NCI-H2081 treated with DMSO at 0.1 percent for 48 hours (cell line): ENCODE results near the gene RNF152.

Experiments
- DNase-seq: peaks from one replicate; lab custom pipeline; 2025; lab: John Stamatoyannopoulos, UW

RNF152 gene

DNA sequence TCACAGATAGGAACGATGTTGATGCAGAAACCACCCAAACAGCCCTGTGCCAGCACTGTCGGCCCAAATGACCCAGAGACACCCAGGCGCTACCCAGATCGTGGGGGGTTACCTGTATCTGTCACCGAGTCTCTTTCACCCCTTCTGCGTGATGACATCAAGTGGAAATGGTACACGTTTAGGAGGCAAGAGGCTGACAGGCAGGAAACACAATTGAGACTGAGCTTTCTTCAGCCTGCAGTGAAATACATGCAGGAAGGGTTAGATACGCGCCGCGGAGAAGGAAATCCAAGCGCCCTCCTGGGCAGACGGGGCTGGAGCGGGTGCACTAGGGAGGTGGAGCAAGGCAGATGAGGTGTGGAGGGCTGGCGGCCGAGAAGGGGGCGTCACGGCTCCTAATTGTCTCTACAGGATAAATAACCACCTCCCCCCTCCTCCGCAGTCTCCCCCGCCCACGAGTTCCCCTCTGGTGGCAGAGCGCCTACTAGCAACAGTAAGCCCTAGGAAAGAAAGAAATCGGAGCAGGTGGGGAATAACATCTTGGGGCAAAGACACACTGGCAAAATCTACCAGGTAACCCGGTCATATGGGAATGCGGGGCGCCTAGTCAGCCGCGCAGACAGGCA, at the start of gene RNF152:
Gene RNF152 (minus strand): TSS at position 325 of the 626 bp plus-strand sequence. CDS start 76,544 bp downstream, outside the sequence.
- DNase-seq: no peak

GRCh38 chr18:61941948-61942471, 49.2 kb upstream of the RNF152 start:
- DNase-seq: no peak

DNA sequence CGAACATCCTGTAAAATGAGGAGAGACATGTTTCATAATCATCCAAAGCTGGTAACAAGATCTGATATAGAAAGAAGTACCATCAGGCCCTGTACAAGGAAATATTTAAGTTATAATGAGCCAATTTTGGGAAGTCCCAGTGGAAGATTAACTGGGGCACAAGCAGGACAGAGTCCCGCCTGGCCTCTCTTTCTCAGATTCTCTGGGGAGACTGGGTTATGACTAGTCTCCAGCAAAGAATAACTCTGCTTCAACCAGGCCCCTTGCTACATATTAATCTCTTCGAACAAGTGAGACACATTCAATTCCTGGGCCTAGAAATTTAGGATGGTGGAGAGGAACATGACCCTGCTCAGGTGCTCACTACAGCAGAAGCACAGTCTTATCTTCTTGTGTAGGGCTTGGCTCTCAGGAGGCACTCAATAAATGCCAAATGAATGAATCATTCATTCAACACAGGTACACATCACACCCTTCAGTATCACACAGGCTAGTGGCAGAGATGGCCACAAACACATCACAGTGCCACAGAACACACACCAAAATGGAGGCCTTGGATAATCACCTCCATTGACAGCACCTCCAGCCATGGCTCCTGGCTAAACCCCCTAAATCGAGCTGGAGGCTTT, 46.4 kb upstream of the RNF152 start:
- DNase-seq: no peak

DNA sequence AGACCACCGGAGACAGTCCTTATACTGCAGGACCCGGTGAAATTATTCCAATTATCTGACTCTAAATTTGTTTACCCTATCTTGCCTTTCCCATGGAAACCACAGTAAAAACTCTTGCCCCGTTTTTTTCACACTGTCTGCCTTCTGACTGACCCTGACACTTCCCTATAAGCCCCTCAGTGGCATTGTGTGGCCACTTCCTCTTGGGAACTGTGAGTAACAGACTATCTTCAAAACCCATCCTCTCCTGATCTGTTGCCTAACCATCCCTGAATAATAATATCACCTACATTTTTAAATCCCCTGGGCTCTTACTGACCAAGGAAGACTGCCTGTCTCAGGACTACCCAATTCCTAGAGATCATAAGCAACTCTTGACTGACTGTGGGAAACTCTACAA, 42.6 kb upstream of the RNF152 start:
- no peak for DNase-seq

- no peak for DNase-seq
These were observed 39.0 kb upstream of the RNF152 start for GRCh38 chr18:61931654-61932379.

- DNase-seq: peak; percentile 61
These were observed 37.3 kb upstream of the RNF152 start for GRCh38 chr18:61929881-61930640.

DNA sequence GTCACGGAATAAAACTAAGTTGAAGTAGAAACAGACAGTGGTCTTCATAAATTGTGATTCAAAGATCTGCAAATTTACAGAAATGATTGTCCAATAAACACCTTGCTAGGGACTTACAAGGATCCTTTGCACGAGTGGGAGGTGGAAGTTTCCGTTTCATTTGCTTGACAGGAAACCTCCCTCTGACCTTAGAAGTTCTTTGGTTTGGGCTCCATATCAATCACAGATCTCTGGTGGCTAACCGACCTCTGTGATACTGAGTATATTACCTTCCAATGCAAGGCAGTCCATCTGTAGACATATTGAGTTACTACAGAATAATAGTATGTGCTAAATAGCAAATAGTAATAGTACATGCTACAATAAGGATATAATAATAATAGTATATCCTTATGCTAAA, 33.7 kb upstream of the RNF152 start:
- no peak for DNase-seq

- no peak for DNase-seq
These were observed 31.7 kb upstream of the RNF152 start for GRCh38 chr18:61924550-61924949.

GRCh38 chr18:61922435-61922834, 29.6 kb upstream of the RNF152 start:
- DNase-seq: no peak

DNA sequence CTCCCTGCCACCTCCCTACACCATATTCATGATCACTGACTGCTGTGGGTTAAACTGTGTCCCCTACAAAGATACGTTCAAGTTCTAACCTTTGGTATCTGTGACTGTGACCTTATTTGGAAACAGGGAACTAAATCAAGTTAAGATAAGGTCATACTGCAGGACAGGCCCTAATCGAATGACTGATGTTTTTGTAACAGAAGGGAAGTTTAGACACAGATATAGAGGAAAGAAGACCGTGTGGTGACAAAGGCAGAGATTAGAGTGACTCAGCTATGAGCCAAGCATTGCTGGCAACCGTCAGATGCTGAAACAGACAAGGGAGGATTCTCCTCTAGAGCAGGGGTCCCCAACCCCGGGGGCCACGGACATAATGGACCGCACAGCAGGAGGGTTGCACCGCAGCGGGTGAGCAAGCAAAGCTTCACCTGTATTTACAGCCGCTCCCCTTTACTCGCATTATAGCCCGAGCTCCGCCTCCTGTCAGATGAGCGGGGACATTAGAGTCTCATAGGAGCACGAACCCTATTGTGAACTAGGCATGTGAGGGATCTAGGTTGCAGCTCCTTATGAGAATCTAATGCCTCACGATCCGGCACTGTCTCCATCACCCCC, 28.9 kb upstream of the RNF152 start:
- DNase-seq: no peak

DNA sequence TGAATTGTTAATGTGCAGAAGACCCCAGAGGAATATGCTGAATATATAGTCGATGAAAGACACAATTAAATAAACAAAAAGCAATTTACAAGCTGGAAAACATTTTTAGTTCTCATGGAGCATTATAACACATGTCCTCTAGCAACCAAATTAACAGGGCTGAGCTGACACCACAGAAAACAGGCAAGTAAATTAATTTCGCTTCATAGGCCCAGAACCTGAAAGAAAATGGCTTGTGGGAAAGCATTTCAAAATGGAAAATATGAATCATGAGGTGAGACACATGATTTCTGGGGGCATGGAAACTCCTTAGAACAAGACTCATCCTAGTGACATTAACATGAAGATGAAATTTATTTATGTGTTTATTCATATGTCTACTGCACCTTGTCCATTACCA, 25.0 kb upstream of the RNF152 start:
- DNase-seq: no peak

DNA sequence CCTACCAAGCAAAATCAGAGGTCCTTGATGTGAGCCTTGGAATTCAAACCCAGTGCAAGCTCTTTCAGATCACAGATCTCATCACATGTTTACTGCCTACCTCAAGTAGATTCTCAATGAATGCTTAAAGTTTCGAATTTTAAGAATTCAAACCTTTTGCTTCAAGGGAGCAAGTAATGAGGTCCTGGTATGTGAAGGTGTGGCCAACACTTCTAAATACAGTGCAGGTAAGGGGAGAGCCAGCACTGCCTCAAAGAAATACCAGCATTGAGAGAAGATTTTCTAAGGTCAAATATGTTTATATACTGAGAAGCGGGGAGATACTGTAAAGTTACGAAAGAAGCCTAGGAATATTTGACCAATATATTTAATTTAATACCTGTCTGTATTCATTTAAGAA, 19.7 kb upstream of the RNF152 start:
- DNase-seq: no peak

DNA sequence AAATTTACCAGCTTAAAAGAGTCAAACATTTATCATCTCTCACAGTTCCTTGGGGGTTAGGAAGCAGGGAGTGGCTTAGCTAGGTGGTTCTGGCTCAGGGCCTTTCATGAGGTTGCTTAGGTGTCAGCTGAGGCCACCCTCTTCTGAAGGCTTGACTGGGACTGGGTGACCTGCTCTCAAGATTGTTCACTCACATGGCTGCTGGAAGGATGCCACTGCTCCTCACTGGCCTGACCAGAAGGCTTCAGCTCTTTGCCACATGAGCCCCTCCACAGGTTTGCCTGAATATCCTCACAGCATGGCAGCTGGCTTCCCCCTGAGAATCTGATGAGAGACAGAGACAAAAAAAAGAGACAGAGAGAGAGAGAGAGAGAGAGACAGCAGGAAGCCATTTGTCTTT, 17.3 kb upstream of the RNF152 start:
- DNase-seq: no peak

DNA sequence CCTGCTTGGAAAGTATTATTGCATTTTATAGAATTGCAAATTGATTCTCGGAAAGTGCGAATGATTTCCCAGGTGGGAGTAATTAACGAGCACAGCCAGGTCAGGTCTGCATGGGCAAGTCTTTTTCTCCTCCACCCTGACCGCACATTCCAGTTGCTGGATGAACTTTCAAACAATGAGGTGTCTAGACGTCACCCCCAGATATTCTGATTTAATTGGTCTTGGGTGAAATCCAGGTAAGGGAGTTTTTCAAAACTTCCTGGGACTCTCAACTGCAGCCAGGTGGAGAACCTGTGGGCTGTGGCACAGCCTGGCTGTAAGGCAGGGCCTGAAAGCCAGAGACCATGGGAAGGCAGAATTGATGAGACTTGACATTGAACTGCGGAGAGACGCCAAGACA, 15.9 kb upstream of the RNF152 start:
- DNase-seq: no peak

DNA sequence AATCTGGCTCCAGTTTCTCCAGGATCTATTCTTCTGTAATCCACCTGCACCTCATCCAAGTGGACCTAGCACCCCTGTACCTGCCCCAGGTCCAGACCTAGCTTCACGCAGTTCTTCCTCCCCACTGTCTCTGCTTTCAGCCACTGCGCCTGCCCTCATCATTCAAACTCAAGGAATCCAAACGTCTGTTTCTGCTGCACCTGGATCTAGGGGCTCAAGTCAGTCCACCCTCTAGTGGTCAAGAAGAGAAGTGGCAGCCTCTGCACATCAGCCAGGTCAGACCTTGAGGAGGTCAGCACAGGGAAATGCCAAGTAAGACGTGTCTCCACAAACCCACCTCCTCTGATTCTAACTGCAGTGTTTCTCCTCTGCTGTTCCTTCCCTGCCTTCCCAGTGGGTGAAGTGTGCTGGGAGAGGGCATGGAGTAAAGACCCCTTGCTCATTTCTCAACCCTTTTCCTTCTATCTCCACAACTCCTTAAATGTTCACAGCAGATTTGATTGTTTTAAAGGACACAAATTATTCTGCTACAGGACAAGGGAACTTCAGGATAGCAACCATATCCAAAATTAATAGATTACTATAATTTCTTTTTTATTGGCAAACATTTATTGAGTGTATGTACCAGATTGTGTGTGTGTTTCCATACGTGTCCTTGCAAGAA, 8.6 kb upstream of the RNF152 start:
- DNase-seq: no peak

GRCh38 chr18:61900504-61901281, 7.9 kb upstream of the RNF152 start:
- DNase-seq: no peak

DNA sequence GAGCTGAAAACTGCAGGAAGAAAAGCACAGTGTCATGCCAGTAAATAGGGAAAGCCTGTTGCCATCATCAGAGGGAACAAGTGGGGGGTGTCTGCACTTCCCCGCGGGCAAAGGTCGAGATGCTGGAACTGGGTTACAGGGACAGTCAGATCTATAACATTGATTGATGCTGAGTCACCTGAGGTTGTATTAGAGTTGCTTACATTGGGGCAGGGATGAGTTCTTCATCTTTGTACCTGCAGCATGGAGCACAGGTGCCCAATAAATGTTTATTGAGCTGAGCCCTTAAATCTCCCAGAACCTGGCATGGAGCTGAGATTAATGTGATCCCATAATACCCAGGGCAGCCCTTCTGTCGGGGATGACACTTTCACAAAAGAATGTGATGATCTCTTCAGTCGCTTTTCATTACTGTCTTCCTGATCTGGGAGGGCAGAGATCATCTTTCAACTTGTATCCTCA, 5.9 kb upstream of the RNF152 start:
- DNase-seq: no peak

GRCh38 chr18:61896757-61897156, 4.0 kb upstream of the RNF152 start:
- DNase-seq: no peak

GRCh38 chr18:61896118-61896517, 3.3 kb upstream of the RNF152 start:
- no peak for DNase-seq

DNA sequence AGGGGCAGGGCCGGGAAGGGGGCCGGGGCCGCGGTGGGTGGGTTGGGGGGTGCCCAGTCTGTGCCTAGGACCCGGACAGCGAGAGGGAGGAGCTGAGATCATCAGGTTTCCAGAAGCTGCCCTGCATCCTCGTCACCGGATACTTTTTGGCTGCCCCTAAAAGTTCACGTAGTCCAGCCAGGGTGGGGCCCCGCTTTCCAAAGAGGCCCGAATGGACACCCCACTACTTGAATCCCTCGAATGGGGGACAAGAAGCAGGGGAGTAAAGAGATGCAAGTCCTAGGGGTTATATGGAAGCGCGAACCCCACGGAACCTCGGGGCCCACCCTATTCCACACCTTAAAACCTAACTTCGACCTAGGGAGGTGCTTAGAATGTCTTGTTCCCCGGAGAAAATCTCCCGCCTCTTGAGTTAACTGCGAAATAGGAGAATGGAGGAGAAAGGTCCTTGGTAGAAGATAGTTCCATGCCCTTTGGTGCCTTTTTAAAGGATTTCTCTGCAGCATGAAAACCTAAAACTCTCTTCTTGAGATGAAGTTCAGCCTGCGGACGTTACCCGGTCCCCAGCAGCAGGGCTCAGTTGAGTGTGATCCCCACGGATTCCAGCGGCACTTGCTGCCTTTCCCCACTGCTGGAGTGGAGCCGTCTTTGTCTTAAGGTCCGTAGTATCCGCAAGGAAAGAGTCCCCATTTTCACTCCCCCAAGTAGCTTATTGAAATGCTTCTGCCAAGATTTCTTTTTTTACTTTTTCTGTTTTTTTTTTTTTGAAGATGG, 2.1 kb upstream of the RNF152 start:
- DNase-seq: no peak
